Tibial nerve (tissue), 4 donors: ENCODE data around the gene GTSF1L. TPM values are rescaled to one million over a fixed set of nuclear protein-coding genes. Genes with fewer than 3 reads are reported as not detected.

Experiments used
- DNase-seq, 2 donors: peaks; one replicate each; pipeline ENCODE4 v3.0.0-alpha.2; 2019; ENCODE audit warnings: low spot score in 2 of 2
- H3K27ac ChIP-seq, 4 donors: fragments of 200-600 bp; sonication (generic) in 3 of 4; one replicate each; pipeline ENCODE4 v1.5.1; 2017 to 2019; ENCODE audit warnings: mild to moderate bottlenecking in 1 of 4
- H3K27me3 ChIP-seq, 2 donors: fragments of 200-600 bp; sonication (generic) in 1 of 2; one replicate each; pipeline versions ENCODE4 v1.5.1 to v1.6.0; 2017 to 2019
- H3K36me3 ChIP-seq, 3 donors: fragments of 200-600 bp; sonication (generic); one replicate each; pipeline ENCODE4 v1.5.1; 2018 to 2019
- H3K4me1 ChIP-seq, 4 donors: fragments of 200-600 bp; sonication (generic) in 3 of 4; one replicate each; pipeline ENCODE4 v1.5.1; 2017 to 2019
- H3K4me3 ChIP-seq, 4 donors: fragments of 200-600 bp; sonication (generic) in 3 of 4; one replicate each; pipeline ENCODE4 v1.5.1; 2017 to 2019; ENCODE audit warnings: mild to moderate bottlenecking in 1 of 4, moderate library complexity in 1 of 4
- H3K9me3 ChIP-seq, 4 donors: fragments of 200-600 bp; sonication (generic) in 3 of 4; one replicate each; pipeline ENCODE4 v1.5.1; 2017 to 2019
- EP300 ChIP-seq, 2 donors: sonication (generic); formaldehyde crosslinking; IDR thresholded peaks; one replicate each; pipeline ENCODE4 v1.6.1; 2017; ENCODE audit warnings: antibody characterized with exemption in 2 of 2, mild to moderate bottlenecking in 1 of 2
- POLR2A ChIP-seq, 2 donors: fragments of 450-650 bp; IDR thresholded peaks; one replicate each; pipeline ENCODE4 v1.6.1; 2017; ENCODE audit warnings: antibody characterized with exemption in 2 of 2, mild to moderate bottlenecking in 2 of 2, moderate library complexity in 2 of 2
- WGBS, 2 donors: methylation state at CpG; one replicate each; pipeline ENCODE4 v1.1.5; 2018; 5-methylcytosine and 5-hydroxymethylcytosine counted together
- total RNA-seq, 4 donors: library from RNA; depleted of rRNA; stranded (reverse); fragments of >200 nt; gene quantifications; one replicate each; pipeline ENCODE4 v1.1.0, GENCODE V29; 2016
- TF ChIP-seq, protein P1 (sequence below), 5 experiments: fragments of 200-600 bp in 3 of 5; fragments of 450-650 bp in 2 of 5; sonication (generic) in 3 of 5; IDR thresholded peaks; one replicate each; pipeline ENCODE4 v1.5.1; 2016 to 2019; ENCODE audit warnings: antibody characterized with exemption in 5 of 5, mild to moderate bottlenecking in 3 of 5, moderate library complexity in 2 of 5

The GTSF1L gene
- total RNA-seq, 4 donors from 2014 or later: not detected

DNA sequence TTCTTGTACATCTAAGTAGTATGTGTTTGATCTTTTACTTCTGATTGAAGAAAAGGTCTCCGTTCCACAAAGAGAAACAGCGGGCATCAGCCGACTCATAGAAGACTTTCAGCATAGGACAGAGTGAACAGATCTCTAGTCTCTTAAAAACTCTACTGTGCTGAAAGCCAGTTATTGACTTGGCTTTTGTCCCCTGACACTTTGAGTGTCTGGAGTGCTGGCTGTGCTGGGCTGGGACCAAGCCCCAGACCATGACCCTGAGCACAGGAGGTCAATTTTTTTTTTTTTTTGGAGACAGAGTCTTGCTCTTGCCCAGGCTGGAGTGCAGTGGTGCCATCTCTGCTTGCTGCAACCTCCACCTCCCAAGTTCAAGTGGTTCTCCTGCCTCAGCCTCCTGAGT lies 32.0 kb downstream of the GTSF1L start:
- DNase-seq: no peak
- TF ChIP-seq EP300 (IDR thresholded peaks at IDR 0.05): no peak
- no peak for TF ChIP-seq POLR2A (IDR thresholded peaks at IDR 0.05)
- TF ChIP-seq, protein P1, sequence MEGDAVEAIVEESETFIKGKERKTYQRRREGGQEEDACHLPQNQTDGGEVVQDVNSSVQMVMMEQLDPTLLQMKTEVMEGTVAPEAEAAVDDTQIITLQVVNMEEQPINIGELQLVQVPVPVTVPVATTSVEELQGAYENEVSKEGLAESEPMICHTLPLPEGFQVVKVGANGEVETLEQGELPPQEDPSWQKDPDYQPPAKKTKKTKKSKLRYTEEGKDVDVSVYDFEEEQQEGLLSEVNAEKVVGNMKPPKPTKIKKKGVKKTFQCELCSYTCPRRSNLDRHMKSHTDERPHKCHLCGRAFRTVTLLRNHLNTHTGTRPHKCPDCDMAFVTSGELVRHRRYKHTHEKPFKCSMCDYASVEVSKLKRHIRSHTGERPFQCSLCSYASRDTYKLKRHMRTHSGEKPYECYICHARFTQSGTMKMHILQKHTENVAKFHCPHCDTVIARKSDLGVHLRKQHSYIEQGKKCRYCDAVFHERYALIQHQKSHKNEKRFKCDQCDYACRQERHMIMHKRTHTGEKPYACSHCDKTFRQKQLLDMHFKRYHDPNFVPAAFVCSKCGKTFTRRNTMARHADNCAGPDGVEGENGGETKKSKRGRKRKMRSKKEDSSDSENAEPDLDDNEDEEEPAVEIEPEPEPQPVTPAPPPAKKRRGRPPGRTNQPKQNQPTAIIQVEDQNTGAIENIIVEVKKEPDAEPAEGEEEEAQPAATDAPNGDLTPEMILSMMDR (IDR thresholded peaks at IDR 0.05): no peak
- Histone ChIP-seq H3K27ac (no peak overlapping the region), H3K4me1 (no peaks in the 10 kb centered on the region), H3K9me3 (no peaks in the 10 kb centered on the region), H3K4me3 (no peak overlapping the region), H3K27me3 (no peaks in the 10 kb centered on the region), H3K36me3 (no peaks in the 10 kb centered on the region)
- WGBS, 2 donors: 78 to 81% methylated on average over 3 of the region's 3 CpGs

DNA sequence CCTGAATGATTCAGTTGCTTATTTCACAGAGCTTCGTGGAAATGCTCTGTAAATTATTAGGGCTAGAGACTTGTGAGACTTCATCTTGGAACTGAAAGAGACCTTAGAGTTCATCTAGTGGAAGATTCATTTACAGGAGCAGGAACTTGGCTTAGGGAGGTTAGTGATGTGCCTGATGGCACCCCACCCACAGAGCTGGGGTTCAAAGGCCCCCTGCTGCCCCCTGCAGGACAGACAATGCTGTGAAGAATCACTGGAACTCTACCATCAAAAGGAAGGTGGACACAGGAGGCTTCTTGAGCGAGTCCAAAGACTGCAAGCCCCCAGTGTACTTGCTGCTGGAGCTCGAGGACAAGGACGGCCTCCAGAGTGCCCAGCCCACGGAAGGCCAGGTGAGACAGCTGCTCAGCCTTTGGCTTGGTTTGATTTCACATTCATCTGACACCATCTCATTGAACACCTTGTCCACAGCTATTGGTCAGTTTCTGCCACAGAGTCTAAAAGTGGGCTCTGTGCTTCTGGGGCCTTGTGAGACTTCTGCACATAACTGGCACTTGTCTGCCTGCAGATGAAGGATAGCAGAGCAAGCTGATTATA lies 34.8 kb downstream of the GTSF1L start:
- Histone ChIP-seq H3K27me3 (no peaks in the 10 kb centered on the region), H3K9me3 (no peaks in the 10 kb centered on the region), H3K36me3 (no peaks in the 10 kb centered on the region), H3K4me1 (no peaks in the 10 kb centered on the region), H3K4me3 (no peak overlapping the region), H3K27ac (no peak overlapping the region)
- peak in 1 of 2 donors; percentile 37 for DNase-seq
- TF ChIP-seq, protein P1 (IDR thresholded peaks at IDR 0.05): peak in 3 of 5 experiments; percentile 11 to 35 (median 16)
- no peak for TF ChIP-seq POLR2A (IDR thresholded peaks at IDR 0.05)
- WGBS, 2 donors: 74 to 84% methylated on average over 1 to 5 of the region's 5 CpGs

DNA sequence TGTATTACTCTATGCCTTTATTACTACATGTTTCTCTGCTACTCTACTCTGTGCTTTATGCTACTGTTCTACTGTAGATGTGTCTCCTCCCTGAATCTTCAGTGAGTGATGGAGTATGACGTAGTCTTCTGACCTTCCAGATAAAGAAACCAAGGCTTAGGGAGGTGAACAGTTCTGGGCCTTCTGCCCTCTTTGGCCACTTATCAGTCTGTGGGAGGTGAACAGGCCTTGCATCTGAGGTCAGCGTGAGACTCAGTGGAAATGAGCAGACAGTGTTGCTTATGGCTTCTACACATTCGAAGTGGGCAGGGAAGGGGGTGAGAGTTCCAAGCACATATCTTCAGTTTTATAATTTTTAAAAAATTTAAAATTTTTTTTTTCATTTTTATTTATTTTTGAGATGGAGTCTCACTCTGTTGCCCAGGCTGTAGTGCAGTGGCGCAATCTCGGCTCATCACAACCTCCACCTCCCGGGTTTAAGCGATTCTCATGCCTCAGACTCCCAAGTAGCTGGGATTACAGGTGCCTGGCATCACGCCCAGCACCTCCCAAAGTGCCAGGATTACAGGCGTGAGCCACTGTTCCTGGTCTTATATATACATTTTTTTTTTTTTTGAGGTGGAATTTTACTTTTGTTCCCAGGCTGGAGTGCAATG lies 35.7 kb downstream of the GTSF1L start:
- Histone ChIP-seq H3K9me3 (no peaks in the 10 kb centered on the region), H3K27ac (no peak overlapping the region), H3K4me1 (no peaks in the 10 kb centered on the region), H3K4me3 (no peak overlapping the region), H3K27me3 (no peaks in the 10 kb centered on the region), H3K36me3 (no peaks in the 10 kb centered on the region)
- TF ChIP-seq, protein P1 (IDR thresholded peaks at IDR 0.05): no peak
- no peak for TF ChIP-seq POLR2A (IDR thresholded peaks at IDR 0.05)
- TF ChIP-seq EP300 (IDR thresholded peaks at IDR 0.05): no peak
- no peak for DNase-seq
- 89 to 90% methylated on average over 9 of the region's 9 CpGs for WGBS, 2 donors

DNA sequence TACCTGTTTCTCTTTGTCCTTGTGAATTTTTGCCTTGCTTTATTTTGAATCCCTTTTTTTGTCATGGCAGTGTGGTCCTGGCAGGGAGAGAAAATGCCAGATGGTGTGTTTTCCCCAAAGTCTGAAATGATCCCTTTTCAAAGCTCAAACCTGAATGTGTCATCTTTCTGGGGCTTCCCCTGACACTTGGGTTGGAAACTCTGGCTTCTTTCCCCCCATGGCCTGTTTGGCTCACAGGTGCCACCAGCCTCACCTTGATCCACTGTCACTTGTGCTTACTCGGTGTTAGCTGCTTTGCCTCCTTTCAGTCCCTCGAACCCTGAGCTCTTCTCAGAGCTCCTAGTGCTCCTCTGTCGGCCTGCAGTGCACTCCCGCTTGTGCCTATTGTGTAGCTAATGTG lies 37.6 kb downstream of the GTSF1L start:
- no peak for TF ChIP-seq EP300 (IDR thresholded peaks at IDR 0.05)
- TF ChIP-seq POLR2A (IDR thresholded peaks at IDR 0.05): no peak
- TF ChIP-seq, protein P1 (IDR thresholded peaks at IDR 0.05): no peak
- Histone ChIP-seq H3K4me1 (no peaks in the 10 kb centered on the region), H3K27ac (no peak overlapping the region), H3K36me3 (no peaks in the 10 kb centered on the region), H3K27me3 (no peaks in the 10 kb centered on the region), H3K4me3 (no peak overlapping the region), H3K9me3 (no peaks in the 10 kb centered on the region)
- no peak for DNase-seq
- WGBS, 2 donors: 85 to 89% methylated on average over 4 of the region's 4 CpGs

DNA sequence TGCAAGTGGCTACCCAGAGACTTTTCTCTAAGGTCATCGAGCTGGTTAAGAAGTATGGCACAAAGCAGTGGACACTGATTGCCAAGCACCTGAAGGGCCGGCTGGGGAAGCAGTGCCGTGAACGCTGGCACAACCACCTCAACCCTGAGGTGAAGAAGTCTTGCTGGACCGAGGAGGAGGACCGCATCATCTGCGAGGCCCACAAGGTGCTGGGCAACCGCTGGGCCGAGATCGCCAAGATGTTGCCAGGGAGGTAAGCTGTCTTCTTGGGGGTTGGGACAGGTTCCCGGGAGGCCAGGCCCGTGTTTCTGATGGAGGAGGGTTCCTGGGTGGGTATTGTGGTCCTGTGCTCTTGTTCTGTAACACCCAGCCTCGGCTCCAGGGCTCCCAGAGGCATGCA lies 40.0 kb downstream of the GTSF1L start:
- TF ChIP-seq EP300 (IDR thresholded peaks at IDR 0.05) (no peak), POLR2A (IDR thresholded peaks at IDR 0.05) (no peak)
- TF ChIP-seq, protein P1 (IDR thresholded peaks at IDR 0.05): no peak
- 89 to 98% methylated on average over 8 to 13 of the region's 13 CpGs for WGBS, 2 donors
- no peak for DNase-seq
- H3K27ac ChIP-seq: no peak overlapping the region
- no peaks in the 10 kb centered on the region for H3K9me3 ChIP-seq
- H3K4me1 ChIP-seq: no peaks in the 10 kb centered on the region
- no peak overlapping the region for H3K4me3 ChIP-seq
- H3K27me3 ChIP-seq: no peaks in the 10 kb centered on the region
- H3K36me3 ChIP-seq: no peaks in the 10 kb centered on the region
